ENCODE measurements around the gene PAX2. TPM values are rescaled to one million over a fixed set of nuclear protein-coding genes. Genes with fewer than 3 reads are reported as not detected.

PAX2 gene
- total RNA-seq, 6 experiments from 2014 or later, result not detected

DNA sequence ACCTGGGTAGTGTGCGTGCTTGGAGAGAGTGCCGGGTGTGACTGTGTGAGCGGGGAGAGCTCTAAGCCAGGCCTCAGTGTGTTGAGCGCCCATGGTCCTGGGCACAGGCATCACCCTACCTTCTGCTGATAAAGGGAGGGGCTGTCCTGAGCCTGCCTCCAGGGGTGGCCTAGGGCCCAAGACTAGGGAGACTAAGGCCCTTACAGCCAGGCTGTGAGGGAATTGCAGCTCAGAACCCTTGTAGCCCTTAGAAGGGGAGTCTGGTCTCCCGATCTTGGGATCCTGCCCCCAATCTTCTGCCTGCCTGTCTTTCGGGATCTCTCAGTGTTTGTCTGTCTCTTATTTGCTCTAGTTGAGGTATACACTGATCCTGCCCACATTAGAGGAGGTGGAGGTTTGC, 41.2 kb downstream of the PAX2 start:
- Mint-ChIP-seq H3K9me3 (no peaks in the 10 kb centered on the region), H3K27me3 (ENCODE audit: insufficient read depth) (peaks cover 74% of the 10 kb centered on the region), H3K27ac (no peak overlapping the region), H3K36me3 (ENCODE audit: low read depth) (no peaks in the 10 kb centered on the region), H3K4me3 (no peak overlapping the region), H3K4me1 (ENCODE audit: low read depth) (no peaks in the 10 kb centered on the region)
- TF ChIP-seq, protein P1, sequence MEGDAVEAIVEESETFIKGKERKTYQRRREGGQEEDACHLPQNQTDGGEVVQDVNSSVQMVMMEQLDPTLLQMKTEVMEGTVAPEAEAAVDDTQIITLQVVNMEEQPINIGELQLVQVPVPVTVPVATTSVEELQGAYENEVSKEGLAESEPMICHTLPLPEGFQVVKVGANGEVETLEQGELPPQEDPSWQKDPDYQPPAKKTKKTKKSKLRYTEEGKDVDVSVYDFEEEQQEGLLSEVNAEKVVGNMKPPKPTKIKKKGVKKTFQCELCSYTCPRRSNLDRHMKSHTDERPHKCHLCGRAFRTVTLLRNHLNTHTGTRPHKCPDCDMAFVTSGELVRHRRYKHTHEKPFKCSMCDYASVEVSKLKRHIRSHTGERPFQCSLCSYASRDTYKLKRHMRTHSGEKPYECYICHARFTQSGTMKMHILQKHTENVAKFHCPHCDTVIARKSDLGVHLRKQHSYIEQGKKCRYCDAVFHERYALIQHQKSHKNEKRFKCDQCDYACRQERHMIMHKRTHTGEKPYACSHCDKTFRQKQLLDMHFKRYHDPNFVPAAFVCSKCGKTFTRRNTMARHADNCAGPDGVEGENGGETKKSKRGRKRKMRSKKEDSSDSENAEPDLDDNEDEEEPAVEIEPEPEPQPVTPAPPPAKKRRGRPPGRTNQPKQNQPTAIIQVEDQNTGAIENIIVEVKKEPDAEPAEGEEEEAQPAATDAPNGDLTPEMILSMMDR (IDR thresholded peaks at IDR 0.05), result no peak
- no peak for DNase-seq

DNA sequence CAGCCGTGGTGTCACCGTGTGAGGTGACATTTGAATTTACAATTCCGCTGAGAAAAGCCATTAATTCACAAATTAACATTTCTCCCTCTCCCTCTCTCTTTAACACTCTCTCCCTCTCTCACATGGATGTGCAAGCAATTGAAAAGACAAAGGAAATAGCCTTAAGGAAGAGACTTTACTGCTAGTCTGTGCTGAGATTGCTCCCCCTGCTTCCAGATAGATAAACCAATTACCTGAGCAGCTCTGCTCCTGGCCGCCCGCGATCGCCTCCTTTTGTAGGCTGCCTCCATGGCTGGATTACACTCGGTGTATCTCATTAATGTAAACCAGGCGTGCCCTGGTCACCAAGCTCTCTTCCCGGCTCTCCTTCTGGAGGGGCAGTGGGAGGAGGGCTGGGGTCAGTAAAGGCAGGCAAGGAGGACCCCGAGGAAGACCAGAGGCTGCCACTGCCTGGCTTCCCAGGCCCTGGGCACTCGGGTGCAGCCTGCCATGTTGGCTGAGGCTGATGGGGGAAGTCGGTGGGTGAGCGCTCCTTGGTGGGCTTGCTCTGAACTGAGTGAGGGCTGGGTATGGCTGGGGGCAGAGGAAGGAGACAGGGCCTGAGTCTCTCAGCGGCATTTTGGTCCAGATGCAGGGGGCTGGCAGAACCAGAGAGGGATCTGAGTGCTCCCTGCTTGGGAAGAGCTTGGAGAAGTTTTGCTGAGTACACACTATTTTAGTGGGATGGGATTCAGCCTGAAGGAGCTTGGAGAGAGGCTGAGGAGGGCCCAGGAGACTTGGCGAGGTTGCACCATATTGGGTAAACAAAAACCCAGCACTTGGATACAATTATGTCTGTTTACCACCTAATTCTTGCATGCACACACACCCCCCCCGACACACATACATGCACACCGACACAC, 42.9 kb downstream of the PAX2 start:
- TF ChIP-seq, protein P1 (IDR thresholded peaks at IDR 0.05), result no peak
- no peak for DNase-seq
- Mint-ChIP-seq H3K27me3 (ENCODE audit: insufficient read depth) (peaks cover 75% of the 10 kb centered on the region), H3K27ac (no peak overlapping the region), H3K36me3 (ENCODE audit: low read depth) (no peaks in the 10 kb centered on the region), H3K9me3 (no peaks in the 10 kb centered on the region), H3K4me1 (ENCODE audit: low read depth) (no peaks in the 10 kb centered on the region), H3K4me3 (no peak overlapping the region)

DNA sequence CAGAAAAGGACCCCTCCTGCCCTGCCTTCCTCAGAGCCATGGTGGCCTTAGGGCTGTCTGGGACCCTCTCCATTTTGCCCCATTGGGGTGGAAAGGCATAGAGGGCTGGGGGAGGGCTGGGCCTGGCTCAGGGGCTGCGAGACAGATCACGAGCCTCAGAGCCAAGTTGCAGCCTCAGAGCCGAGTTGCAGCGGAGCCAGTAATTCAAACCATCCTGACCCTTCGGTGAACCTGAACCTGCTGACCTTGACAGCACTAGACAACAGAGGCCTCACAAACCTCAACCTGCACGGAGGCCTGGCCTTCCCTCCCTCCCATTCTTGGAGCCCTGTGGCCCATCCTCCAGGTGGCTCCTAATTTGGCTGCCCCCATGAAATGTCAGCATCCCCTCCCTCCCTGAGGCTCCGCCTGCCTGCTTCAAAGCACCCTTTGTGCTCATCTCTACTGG, 45.4 kb downstream of the PAX2 start:
- Mint-ChIP-seq H3K36me3 (ENCODE audit: low read depth) (no peaks in the 10 kb centered on the region), H3K4me1 (ENCODE audit: low read depth) (no peaks in the 10 kb centered on the region), H3K9me3 (no peaks in the 10 kb centered on the region), H3K4me3 (no peak overlapping the region), H3K27ac (no peak overlapping the region), H3K27me3 (ENCODE audit: insufficient read depth) (peaks cover 67% of the 10 kb centered on the region)
- DNase-seq, result no peak
- TF ChIP-seq, protein P1 (IDR thresholded peaks at IDR 0.05), result no peak

DNA sequence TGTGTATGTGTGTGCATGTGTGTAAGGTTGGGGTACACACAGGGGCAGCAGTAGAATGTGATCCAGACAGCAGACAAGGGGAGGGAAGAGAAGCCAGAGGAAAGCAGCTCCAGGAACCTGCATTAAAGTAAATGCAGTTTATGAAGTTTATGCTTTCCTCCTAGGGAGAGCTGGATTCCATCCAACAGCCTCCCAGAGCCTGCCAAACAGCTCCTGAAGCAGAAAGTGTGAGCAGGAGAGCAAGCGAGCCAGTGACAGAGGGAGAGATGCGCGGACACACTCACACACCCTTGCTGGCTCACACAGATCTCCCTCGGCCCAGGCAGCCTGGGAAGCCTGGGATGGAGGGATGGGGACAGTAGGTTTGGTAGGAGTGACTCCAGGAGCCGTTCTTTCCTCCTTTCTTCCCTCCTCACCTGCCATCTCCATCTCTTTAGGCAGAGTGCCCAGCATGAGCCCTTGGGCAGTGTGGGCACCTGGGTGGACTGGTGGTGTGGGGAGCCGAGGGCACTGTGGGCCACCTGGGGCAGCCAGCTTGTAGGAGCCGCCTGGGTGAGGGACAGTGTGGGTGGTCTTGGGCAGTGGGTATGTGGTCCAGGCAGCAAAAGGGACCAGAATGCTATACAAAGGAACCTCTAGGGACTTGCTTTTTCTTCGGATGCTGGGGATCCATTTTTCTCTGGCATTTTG, 46.1 kb downstream of the PAX2 start:
- no peaks in the 10 kb centered on the region for H3K36me3 Mint-ChIP-seq (ENCODE audit: low read depth)
- no peak overlapping the region for H3K4me3 Mint-ChIP-seq
- no peak overlapping the region for H3K27ac Mint-ChIP-seq
- peaks cover 65% of the 10 kb centered on the region for H3K27me3 Mint-ChIP-seq (ENCODE audit: insufficient read depth)
- TF ChIP-seq, protein P1 (IDR thresholded peaks at IDR 0.05), result no peak
- H3K9me3 Mint-ChIP-seq, result no peaks in the 10 kb centered on the region
- no peak for DNase-seq
- H3K4me1 Mint-ChIP-seq (ENCODE audit: low read depth), result no peaks in the 10 kb centered on the region

DNA sequence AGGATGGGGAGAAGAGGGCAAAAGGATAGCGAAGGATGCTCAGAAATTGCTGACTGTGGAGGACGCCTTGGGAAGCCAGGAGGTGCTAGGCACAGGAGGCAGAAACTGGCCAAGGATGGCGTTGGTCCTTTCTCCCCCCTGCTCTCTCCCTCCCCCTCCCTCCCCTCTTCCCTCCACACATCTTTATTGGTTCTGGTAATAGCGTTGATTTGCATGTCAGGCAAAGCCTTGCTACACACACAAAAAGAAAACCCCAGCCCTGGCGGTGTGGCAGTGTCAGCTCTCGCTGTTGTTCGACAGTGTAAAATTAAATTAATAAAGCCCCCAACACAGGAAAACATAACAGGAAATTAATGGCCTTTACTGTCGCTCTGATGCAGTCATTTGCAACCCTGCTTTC, 47.2 kb downstream of the PAX2 start:
- Mint-ChIP-seq H3K9me3 (no peaks in the 10 kb centered on the region), H3K27me3 (ENCODE audit: insufficient read depth) (peaks cover 63% of the 10 kb centered on the region), H3K4me3 (no peak overlapping the region), H3K4me1 (ENCODE audit: low read depth) (no peaks in the 10 kb centered on the region), H3K27ac (no peak overlapping the region), H3K36me3 (ENCODE audit: low read depth) (no peaks in the 10 kb centered on the region)
- DNase-seq, result no peak
- TF ChIP-seq, protein P1 (IDR thresholded peaks at IDR 0.05), result no peak
